ENCODE results near the gene ZBTB21.

DNA sequence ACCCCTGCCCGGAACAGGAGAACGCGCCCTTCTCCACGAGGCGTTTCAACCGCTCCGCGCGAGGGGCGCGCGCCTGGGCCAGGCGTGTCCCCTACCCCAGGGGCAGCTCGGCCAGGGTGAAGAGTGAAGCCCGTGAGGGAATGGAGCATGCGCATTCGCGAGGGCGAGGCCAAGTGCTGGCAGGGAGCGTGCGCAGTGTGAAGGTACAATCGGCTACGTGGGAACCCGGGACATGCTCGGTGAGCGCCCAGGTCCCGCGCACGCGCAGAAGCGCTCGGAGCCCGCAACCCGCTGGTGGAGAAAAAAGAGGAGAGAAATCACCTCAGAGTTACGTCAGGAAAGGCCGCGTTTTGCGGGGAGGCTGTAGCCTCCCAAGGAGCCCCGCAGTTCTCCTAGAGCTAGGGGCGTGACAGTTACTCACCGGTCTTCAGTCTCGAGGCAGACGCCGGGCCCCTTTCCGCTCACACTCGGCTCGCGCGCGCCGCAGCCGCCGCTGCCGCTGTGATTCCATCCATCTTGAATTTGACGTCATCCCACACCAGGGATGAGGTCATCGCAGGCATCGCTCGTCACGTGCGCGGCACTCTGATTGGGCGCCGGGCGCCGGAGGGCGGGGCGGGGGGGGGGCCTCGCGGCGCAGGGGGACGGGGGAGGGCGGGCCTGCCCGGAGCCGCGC lies at the start of gene ZBTB21:
- peak; percentile 80 for TF ChIP-seq POLR2A (IDR thresholded peaks at IDR 0.05; ENCODE audit: extremely low read depth, insufficient read length)
- TF ChIP-seq, protein P1, sequence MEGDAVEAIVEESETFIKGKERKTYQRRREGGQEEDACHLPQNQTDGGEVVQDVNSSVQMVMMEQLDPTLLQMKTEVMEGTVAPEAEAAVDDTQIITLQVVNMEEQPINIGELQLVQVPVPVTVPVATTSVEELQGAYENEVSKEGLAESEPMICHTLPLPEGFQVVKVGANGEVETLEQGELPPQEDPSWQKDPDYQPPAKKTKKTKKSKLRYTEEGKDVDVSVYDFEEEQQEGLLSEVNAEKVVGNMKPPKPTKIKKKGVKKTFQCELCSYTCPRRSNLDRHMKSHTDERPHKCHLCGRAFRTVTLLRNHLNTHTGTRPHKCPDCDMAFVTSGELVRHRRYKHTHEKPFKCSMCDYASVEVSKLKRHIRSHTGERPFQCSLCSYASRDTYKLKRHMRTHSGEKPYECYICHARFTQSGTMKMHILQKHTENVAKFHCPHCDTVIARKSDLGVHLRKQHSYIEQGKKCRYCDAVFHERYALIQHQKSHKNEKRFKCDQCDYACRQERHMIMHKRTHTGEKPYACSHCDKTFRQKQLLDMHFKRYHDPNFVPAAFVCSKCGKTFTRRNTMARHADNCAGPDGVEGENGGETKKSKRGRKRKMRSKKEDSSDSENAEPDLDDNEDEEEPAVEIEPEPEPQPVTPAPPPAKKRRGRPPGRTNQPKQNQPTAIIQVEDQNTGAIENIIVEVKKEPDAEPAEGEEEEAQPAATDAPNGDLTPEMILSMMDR (IDR thresholded peaks at IDR 0.05; ENCODE audit: low read depth, low read length) = no peak
- TF ChIP-seq, protein P2, sequence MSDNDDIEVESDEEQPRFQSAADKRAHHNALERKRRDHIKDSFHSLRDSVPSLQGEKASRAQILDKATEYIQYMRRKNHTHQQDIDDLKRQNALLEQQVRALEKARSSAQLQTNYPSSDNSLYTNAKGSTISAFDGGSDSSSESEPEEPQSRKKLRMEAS (IDR thresholded peaks at IDR 0.05; ENCODE audit: low read depth, low read length) = peak; percentile 73
